C4-2B (cell line): ENCODE results near the gene APIP.

Experiments
- CTCF ChIP-seq: fragments of 450-650 bp; conservative IDR thresholded peaks from 2 replicates; pipeline ENCODE4 v1.5.1; 2017; ENCODE audit warnings: mild to moderate bottlenecking
- ZFX ChIP-seq: fragments of 450-650 bp; IDR thresholded peaks from 2 replicates; pipeline ENCODE4 v1.6.1; 2017

GRCh38 chr11:34870548-34871196 is 45.5 kb downstream of the APIP start:
- TF ChIP-seq CTCF, result no peak
- TF ChIP-seq ZFX, result no peak
